Measurements from ENCODE around the gene SH3BP4.

GRCh38 chr2:234970477-234970882, 18.7 kb downstream of the SH3BP4 start:
- TF ChIP-seq, protein P1, sequence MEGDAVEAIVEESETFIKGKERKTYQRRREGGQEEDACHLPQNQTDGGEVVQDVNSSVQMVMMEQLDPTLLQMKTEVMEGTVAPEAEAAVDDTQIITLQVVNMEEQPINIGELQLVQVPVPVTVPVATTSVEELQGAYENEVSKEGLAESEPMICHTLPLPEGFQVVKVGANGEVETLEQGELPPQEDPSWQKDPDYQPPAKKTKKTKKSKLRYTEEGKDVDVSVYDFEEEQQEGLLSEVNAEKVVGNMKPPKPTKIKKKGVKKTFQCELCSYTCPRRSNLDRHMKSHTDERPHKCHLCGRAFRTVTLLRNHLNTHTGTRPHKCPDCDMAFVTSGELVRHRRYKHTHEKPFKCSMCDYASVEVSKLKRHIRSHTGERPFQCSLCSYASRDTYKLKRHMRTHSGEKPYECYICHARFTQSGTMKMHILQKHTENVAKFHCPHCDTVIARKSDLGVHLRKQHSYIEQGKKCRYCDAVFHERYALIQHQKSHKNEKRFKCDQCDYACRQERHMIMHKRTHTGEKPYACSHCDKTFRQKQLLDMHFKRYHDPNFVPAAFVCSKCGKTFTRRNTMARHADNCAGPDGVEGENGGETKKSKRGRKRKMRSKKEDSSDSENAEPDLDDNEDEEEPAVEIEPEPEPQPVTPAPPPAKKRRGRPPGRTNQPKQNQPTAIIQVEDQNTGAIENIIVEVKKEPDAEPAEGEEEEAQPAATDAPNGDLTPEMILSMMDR (IDR thresholded peaks at IDR 0.05; ENCODE audit: low read depth, low read length, poor library complexity, severe bottlenecking) = no peak
- no peak for TF ChIP-seq EZH2phosphoT487 (IDR thresholded peaks at IDR 0.05; ENCODE audit: borderline replicate concordance, low read length)
